PFSK-1 (cell line): ENCODE data around the gene MYORG.

Experiments used
- POLR2AphosphoS5 ChIP-seq: IDR thresholded peaks from 2 replicates; pipeline ENCODE4 v1.6.1; 2012; ENCODE audit warnings: low read depth, mild to moderate bottlenecking, control low read depth, low read length, moderate library complexity
- SIN3A ChIP-seq: IDR thresholded peaks from 2 replicates; pipeline ENCODE4 v1.6.1; 2012; ENCODE audit warnings: mild to moderate bottlenecking, low read length, moderate library complexity, borderline replicate concordance; ENCODE audit not compliant: insufficient read depth
- TAF1 ChIP-seq: IDR thresholded peaks from 2 replicates; pipeline ENCODE4 v1.6.1; 2012; ENCODE audit warnings: low read length, control low read depth, borderline replicate concordance; ENCODE audit not compliant: insufficient read depth
- TF ChIP-seq, protein P1 (sequence below), 2 experiments: IDR thresholded peaks; 2 replicates each; pipeline versions ENCODE4 v1.6.1 to v1.8.0; 2011 to 2012; ENCODE audit warnings: low read depth in 2 of 2, low read length in 2 of 2, control low read depth in 1 of 2, inconsistent platforms in 1 of 2, mild to moderate bottlenecking in 1 of 2, moderate library complexity in 1 of 2; ENCODE audit not compliant: insufficient read depth in 1 of 2

DNA sequence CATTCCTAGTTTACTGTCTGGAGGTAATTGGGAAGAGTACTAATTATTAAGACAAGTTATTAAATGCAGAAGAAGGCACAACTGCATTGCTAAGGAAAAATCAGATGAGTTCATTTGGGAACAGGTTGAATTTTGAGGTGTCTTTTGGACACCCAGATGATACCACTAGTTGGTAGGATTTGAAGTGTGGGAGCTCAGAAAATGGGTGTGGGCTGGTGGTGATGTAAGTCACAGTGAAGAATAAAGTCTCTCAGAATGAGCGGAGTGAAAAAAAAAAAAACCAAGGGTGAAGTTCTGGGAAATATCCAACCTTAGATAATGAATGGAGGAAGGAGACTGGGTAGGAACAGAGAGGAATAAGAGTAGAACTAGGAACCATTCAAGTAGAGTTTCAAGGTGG lies 35.6 kb upstream of the MYORG start:
- TF ChIP-seq POLR2AphosphoS5 = no peak
- no peak for TF ChIP-seq TAF1
- TF ChIP-seq SIN3A = no peak
- TF ChIP-seq, protein P1, sequence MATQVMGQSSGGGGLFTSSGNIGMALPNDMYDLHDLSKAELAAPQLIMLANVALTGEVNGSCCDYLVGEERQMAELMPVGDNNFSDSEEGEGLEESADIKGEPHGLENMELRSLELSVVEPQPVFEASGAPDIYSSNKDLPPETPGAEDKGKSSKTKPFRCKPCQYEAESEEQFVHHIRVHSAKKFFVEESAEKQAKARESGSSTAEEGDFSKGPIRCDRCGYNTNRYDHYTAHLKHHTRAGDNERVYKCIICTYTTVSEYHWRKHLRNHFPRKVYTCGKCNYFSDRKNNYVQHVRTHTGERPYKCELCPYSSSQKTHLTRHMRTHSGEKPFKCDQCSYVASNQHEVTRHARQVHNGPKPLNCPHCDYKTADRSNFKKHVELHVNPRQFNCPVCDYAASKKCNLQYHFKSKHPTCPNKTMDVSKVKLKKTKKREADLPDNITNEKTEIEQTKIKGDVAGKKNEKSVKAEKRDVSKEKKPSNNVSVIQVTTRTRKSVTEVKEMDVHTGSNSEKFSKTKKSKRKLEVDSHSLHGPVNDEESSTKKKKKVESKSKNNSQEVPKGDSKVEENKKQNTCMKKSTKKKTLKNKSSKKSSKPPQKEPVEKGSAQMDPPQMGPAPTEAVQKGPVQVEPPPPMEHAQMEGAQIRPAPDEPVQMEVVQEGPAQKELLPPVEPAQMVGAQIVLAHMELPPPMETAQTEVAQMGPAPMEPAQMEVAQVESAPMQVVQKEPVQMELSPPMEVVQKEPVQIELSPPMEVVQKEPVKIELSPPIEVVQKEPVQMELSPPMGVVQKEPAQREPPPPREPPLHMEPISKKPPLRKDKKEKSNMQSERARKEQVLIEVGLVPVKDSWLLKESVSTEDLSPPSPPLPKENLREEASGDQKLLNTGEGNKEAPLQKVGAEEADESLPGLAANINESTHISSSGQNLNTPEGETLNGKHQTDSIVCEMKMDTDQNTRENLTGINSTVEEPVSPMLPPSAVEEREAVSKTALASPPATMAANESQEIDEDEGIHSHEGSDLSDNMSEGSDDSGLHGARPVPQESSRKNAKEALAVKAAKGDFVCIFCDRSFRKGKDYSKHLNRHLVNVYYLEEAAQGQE (IDR thresholded peaks at IDR 0.05; ENCODE audit: insufficient read depth in 1 of 2, low read depth in 2 of 2, low read length in 2 of 2) = no peak
